Activated CD4-positive, alpha-beta T cell treated with anti-CD3 and anti-CD28 coated beads, Interleukin-2, amount 10 ng/mL, durations not matched to agents 7 days and 5 days (primary cell): Measurements from ENCODE around the gene ZDHHC1. TPM values are rescaled to one million over a fixed set of nuclear protein-coding genes. Genes with fewer than 3 reads are reported as not detected.

Experiments
- CTCF ChIA-PET: fragments of 350-600 bp; sonication (Branson Sonifier 250); formaldehyde crosslinking; loops from one replicate; lab custom pipeline; 2021; ENCODE audit warnings: antibody characterized with exemption; lab: Charles Lee
- POLR2A ChIA-PET: fragments of 350-600 bp; sonication (Branson Sonifier 250); formaldehyde crosslinking; loops from one replicate; lab custom pipeline; 2021; ENCODE audit warnings: antibody characterized with exemption; lab: Charles Lee
- DNase-seq: peaks from one replicate; pipeline ENCODE4 v3.0.0-alpha.2; 2020
- H3K27ac Mint-ChIP-seq: one replicate; pipeline ENCODE4 v1.8.0; 2021; ENCODE audit warnings: mild to moderate bottlenecking, moderate library complexity, mixed read lengths
- H3K27me3 Mint-ChIP-seq: one replicate; pipeline ENCODE4 v1.8.0; 2021; ENCODE audit warnings: mixed read lengths
- H3K36me3 Mint-ChIP-seq: one replicate; pipeline ENCODE4 v1.8.0; 2021; ENCODE audit warnings: low read depth, mixed read lengths
- H3K4me1 Mint-ChIP-seq: one replicate; pipeline ENCODE4 v1.8.0; 2021; ENCODE audit warnings: mixed read lengths
- H3K4me3 Mint-ChIP-seq: one replicate; pipeline ENCODE4 v1.8.0; 2021; ENCODE audit warnings: mild to moderate bottlenecking, moderate library complexity, mixed read lengths
- H3K9me3 Mint-ChIP-seq: one replicate; pipeline ENCODE4 v1.8.0; 2021; ENCODE audit warnings: mixed read lengths
- total RNA-seq, 2 experiments: library from RNA; stranded (reverse); gene quantifications; one replicate each; pipeline ENCODE4 v1.2.3, GENCODE V29; 2021

ZDHHC1 gene
- total RNA-seq, 2 experiments from 2014 or later: 0.22 to 0.29 TPM

- Mint-ChIP-seq H3K27ac (no peak overlapping the region), H3K9me3 (no peaks in the 10 kb centered on the region), H3K4me3 (no peak overlapping the region), H3K4me1 (peaks cover 3% of the 10 kb centered on the region), H3K36me3 (no peaks in the 10 kb centered on the region), H3K27me3 (peaks cover 40% of the 10 kb centered on the region)
- no peak for DNase-seq
- POLR2A ChIA-PET: no interaction called here
- CTCF ChIA-PET: interaction anchor here (0.6 to 2.6 kb wide), 4 partner anchors 9 to 382 kb away, joined by 3 to 9 read pairs (median 4); no protein-coding TSS in a partner anchor
These were observed 23.8 kb downstream of the ZDHHC1 start for GRCh38 chr16:67392301-67393059.

GRCh38 chr16:67391424-67392300, 24.6 kb downstream of the ZDHHC1 start:
- no peaks in the 10 kb centered on the region for H3K9me3 Mint-ChIP-seq
- no peak overlapping the region for H3K27ac Mint-ChIP-seq
- DNase-seq: no peak
- H3K27me3 Mint-ChIP-seq: peaks cover 40% of the 10 kb centered on the region
- no peak overlapping the region for H3K4me3 Mint-ChIP-seq
- ChIA-PET CTCF (interaction anchor here (1.5 to 2.6 kb wide), 2 partner anchors 11 to 125 kb away, joined by 3 to 9 read pairs; no protein-coding TSS in a partner anchor), POLR2A (interaction anchor here (0.9 kb wide), 1 partner anchor 90 kb away, joined by 3 read pairs; no protein-coding TSS in a partner anchor)
- H3K4me1 Mint-ChIP-seq: peaks cover 3% of the 10 kb centered on the region
- no peaks in the 10 kb centered on the region for H3K36me3 Mint-ChIP-seq

GRCh38 chr16:67390816-67391423, 25.4 kb downstream of the ZDHHC1 start:
- no peak overlapping the region for H3K27ac Mint-ChIP-seq
- H3K9me3 Mint-ChIP-seq: no peaks in the 10 kb centered on the region
- ChIA-PET POLR2A (interaction anchor here (0.9 kb wide), 1 partner anchor 90 kb away, joined by 3 read pairs; no protein-coding TSS in a partner anchor), CTCF (interaction anchor here (1.5 to 1.6 kb wide), 2 partner anchors 9 to 125 kb away, joined by 3 read pairs; no protein-coding TSS in a partner anchor)
- peaks cover 3% of the 10 kb centered on the region for H3K4me1 Mint-ChIP-seq
- peaks cover 44% of the 10 kb centered on the region for H3K27me3 Mint-ChIP-seq
- no peak for DNase-seq
- H3K36me3 Mint-ChIP-seq: no peaks in the 10 kb centered on the region
- H3K4me3 Mint-ChIP-seq: no peak overlapping the region

- CTCF ChIA-PET: interaction anchor here (1.5 to 1.6 kb wide), 2 partner anchors 10 to 124 kb away, joined by 3 read pairs; no protein-coding TSS in a partner anchor
- H3K27me3 Mint-ChIP-seq: peaks cover 43% of the 10 kb centered on the region
These were observed 26.1 kb downstream of the ZDHHC1 start for GRCh38 chr16:67389911-67390815.

GRCh38 chr16:67388591-67388990, 27.7 kb downstream of the ZDHHC1 start:
- POLR2A ChIA-PET: no interaction called here
- no peak for DNase-seq
- H3K4me1 Mint-ChIP-seq: no peaks in the 10 kb centered on the region

More at GRCh38 chr16:67389911-67390815, 26.1 kb downstream of the ZDHHC1 start:
- no peak overlapping the region for H3K4me3 Mint-ChIP-seq
- H3K36me3 Mint-ChIP-seq: no peaks in the 10 kb centered on the region
- DNase-seq: no peak
- H3K4me1 Mint-ChIP-seq: peaks cover 3% of the 10 kb centered on the region
- POLR2A ChIA-PET: no interaction called here
- H3K9me3 Mint-ChIP-seq: no peaks in the 10 kb centered on the region
- H3K27ac Mint-ChIP-seq: peak overlapping the region; percentile 31

GRCh38 chr16:67388191-67388590, 28.1 kb downstream of the ZDHHC1 start:
- ChIA-PET POLR2A (no interaction called here), CTCF (interaction anchor here (0.6 to 1.1 kb wide), 3 partner anchors 54 to 128 kb away, joined by 3 to 5 read pairs (median 4); no protein-coding TSS in a partner anchor)
- H3K4me3 Mint-ChIP-seq: no peak overlapping the region
- H3K9me3 Mint-ChIP-seq: no peaks in the 10 kb centered on the region
- no peak for DNase-seq
- H3K36me3 Mint-ChIP-seq: no peaks in the 10 kb centered on the region
- H3K4me1 Mint-ChIP-seq: no peaks in the 10 kb centered on the region
- H3K27me3 Mint-ChIP-seq: peaks cover 34% of the 10 kb centered on the region
- no peak overlapping the region for H3K27ac Mint-ChIP-seq

More at GRCh38 chr16:67388591-67388990, 27.7 kb downstream of the ZDHHC1 start:
- no peak overlapping the region for H3K27ac Mint-ChIP-seq
- no peaks in the 10 kb centered on the region for H3K9me3 Mint-ChIP-seq
- H3K27me3 Mint-ChIP-seq: peaks cover 35% of the 10 kb centered on the region
- CTCF ChIA-PET: interaction anchor here (0.6 to 1.1 kb wide), 2 partner anchors 54 to 61 kb away, joined by 3 to 5 read pairs; no protein-coding TSS in a partner anchor
- no peak overlapping the region for H3K4me3 Mint-ChIP-seq
- H3K36me3 Mint-ChIP-seq: no peaks in the 10 kb centered on the region

GRCh38 chr16:67387479-67388079, 28.7 kb downstream of the ZDHHC1 start:
- no peak overlapping the region for H3K27ac Mint-ChIP-seq
- ChIA-PET POLR2A (no interaction called here), CTCF (interaction anchor here (0.6 to 1.2 kb wide), 3 partner anchors 40 to 127 kb away, joined by 3 to 5 read pairs (median 4); no protein-coding TSS in a partner anchor)
- DNase-seq: no peak
- no peaks in the 10 kb centered on the region for H3K4me1 Mint-ChIP-seq
- H3K36me3 Mint-ChIP-seq: no peaks in the 10 kb centered on the region
- H3K27me3 Mint-ChIP-seq: peaks cover 29% of the 10 kb centered on the region
- no peaks in the 10 kb centered on the region for H3K9me3 Mint-ChIP-seq
- no peak overlapping the region for H3K4me3 Mint-ChIP-seq

- CTCF ChIA-PET: interaction anchor here (0.5 to 1.2 kb wide), 2 partner anchors 41 to 128 kb away, joined by 3 read pairs; no protein-coding TSS in a partner anchor
These were observed 29.3 kb downstream of the ZDHHC1 start for GRCh38 chr16:67386861-67387455.

GRCh38 chr16:67384778-67385510, 31.3 kb downstream of the ZDHHC1 start:
- no peak overlapping the region for H3K4me3 Mint-ChIP-seq
- H3K9me3 Mint-ChIP-seq: no peaks in the 10 kb centered on the region
- ChIA-PET CTCF (interaction anchor here (0.7 to 1.7 kb wide), 3 partner anchors 8 to 63 kb away, joined by 3 to 4 read pairs (median 3); partner anchors contain the start of gene TPPP3), POLR2A (no interaction called here)
- DNase-seq: no peak
- no peaks in the 10 kb centered on the region for H3K36me3 Mint-ChIP-seq
- H3K4me1 Mint-ChIP-seq: no peaks in the 10 kb centered on the region
- peaks cover 17% of the 10 kb centered on the region for H3K27me3 Mint-ChIP-seq
- no peak overlapping the region for H3K27ac Mint-ChIP-seq

More at GRCh38 chr16:67386861-67387455, 29.3 kb downstream of the ZDHHC1 start:
- H3K36me3 Mint-ChIP-seq: no peaks in the 10 kb centered on the region
- peaks cover 23% of the 10 kb centered on the region for H3K27me3 Mint-ChIP-seq
- no peaks in the 10 kb centered on the region for H3K4me1 Mint-ChIP-seq
- DNase-seq: no peak
- POLR2A ChIA-PET: no interaction called here
- no peak overlapping the region for H3K27ac Mint-ChIP-seq
- no peaks in the 10 kb centered on the region for H3K9me3 Mint-ChIP-seq
- H3K4me3 Mint-ChIP-seq: no peak overlapping the region

- Mint-ChIP-seq H3K4me1 (no peaks in the 10 kb centered on the region), H3K36me3 (no peaks in the 10 kb centered on the region), H3K9me3 (no peaks in the 10 kb centered on the region), H3K27me3 (peaks cover 15% of the 10 kb centered on the region), H3K4me3 (no peak overlapping the region), H3K27ac (no peak overlapping the region)
- POLR2A ChIA-PET: no interaction called here
- CTCF ChIA-PET: interaction anchor here (1.3 to 1.7 kb wide), 3 partner anchors 10 to 85 kb away, joined by 3 to 4 read pairs (median 3); partner anchors contain the start of gene TPPP3
- no peak for DNase-seq
These were observed 33.0 kb downstream of the ZDHHC1 start for GRCh38 chr16:67383284-67383683.
